CD4-positive, alpha-beta T cell treated with Interleukin-15 for 4 hours (primary cell): Measurements from ENCODE around the gene PTGFR.

Experiments
- DNase-seq: peaks from one replicate; pipeline ENCODE4 v3.0.0-alpha.2; 2020; ENCODE audit warnings: low spot score

The PTGFR gene

GRCh38 chr1:78490861-78491450, at the start of gene PTGFR:
Gene PTGFR, plus strand, starts transcription at chr1:78490974. Its CDS starts 1,770 bp downstream, at chr1:78492744.
- DNase-seq: no peak

GRCh38 chr1:78441921-78442320, 48.9 kb upstream of the PTGFR start:
- DNase-seq: no peak

DNA sequence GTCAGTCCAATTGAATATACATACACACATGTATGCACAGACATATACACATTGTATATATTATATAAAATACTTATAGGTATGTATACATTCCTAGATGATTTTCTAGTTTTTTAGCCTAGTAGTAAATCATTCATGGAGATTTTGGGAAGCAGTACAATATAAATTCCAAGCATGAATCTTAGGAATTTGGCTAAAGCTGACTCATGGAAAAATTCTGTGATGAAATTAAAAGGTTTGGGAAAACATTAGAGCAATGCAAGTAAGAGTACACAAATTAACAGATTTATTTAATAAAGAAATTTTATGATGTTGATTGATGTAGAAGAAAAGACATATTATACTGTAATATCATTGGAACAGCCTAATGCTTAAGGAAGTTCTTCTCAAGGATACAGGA, 43.7 kb upstream of the PTGFR start:
- DNase-seq: no peak

GRCh38 chr1:78464449-78464891, 26.3 kb upstream of the PTGFR start:
- no peak for DNase-seq

DNA sequence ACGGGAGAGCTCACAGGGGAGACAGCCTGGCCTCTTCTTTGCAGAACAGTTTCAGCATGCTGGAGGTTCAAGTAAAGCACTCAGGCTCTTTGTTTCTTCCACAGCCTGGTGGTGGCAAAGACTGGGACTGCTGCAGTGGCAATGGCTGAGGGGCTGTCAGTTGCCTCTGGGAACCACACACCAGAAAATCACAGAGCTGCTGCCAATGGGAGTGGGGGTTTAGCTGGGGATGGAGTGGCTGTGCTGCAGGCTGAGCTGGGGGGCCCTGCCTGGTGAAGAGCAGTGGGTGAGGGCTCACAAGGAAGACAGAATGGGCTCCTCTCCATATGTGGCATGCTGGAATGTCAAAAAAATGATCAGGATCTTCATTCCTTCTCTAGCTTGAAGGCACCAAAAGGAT, 25.6 kb upstream of the PTGFR start:
- no peak for DNase-seq

GRCh38 chr1:78468521-78468920, 22.3 kb upstream of the PTGFR start:
- no peak for DNase-seq

DNA sequence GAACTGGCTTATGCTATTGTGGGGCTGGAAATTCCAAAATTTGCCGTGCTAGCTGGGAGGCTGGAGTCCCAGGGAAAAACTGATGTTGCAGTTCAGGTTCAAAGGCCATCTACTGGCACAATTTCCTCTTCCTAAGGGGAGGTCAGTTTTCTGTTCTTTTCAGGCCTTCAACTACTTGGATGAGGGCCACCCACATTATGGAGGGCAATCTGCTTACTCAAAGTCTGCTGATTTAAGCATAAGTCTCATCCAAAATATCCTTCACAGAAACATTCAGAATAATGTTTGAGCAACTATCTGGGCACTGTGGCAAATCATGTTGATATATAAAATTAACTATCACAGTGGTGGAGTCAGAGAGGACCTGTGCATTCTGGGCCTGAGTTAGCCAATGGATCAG, 21.2 kb upstream of the PTGFR start:
- DNase-seq: no peak

- no peak for DNase-seq
Observed at GRCh38 chr1:78471890-78472620, 18.7 kb upstream of the PTGFR start.

GRCh38 chr1:78472851-78473496, 17.8 kb upstream of the PTGFR start:
- no peak for DNase-seq

DNA sequence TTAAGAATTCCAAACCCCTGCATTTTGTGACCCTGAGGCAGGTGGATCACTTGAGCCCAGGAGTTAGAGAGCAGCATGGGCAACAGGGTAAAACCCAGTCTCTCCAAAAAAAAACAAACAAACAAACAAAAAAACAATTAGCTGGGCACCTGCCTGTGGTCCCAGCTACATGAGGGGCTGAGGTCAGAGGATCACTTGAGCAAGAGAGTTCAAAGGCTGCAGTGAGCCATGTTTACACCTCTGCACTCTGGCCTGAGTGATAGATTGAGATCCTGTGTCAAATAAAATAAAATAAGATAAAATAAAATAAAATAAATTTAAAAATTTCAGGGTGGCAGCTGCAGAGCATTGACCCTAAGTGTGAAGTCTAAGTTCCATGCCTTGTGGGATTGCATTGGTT, 16.7 kb upstream of the PTGFR start:
- DNase-seq: no peak

GRCh38 chr1:78475888-78476610, 14.7 kb upstream of the PTGFR start:
- DNase-seq: no peak

DNA sequence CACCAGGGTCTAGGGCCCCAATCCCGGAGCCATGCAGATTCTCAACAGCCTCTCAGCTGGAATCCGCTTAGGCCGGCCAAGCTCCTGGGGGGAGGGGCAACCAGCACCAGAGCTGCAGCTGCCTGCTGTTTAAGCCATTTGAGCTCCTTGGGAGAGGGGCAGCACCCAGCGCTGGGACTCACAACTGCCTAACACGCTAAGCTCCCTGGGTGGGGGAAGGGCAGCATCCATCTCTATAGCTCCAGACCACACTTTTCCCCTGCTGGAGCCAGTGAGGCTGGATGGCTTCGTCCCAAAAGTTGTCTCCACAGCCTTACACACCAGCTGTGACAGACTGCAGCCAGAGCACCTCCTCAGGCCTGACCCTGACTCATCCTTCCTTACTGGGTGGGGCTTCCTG, 6.9 kb upstream of the PTGFR start:
- DNase-seq: no peak

DNA sequence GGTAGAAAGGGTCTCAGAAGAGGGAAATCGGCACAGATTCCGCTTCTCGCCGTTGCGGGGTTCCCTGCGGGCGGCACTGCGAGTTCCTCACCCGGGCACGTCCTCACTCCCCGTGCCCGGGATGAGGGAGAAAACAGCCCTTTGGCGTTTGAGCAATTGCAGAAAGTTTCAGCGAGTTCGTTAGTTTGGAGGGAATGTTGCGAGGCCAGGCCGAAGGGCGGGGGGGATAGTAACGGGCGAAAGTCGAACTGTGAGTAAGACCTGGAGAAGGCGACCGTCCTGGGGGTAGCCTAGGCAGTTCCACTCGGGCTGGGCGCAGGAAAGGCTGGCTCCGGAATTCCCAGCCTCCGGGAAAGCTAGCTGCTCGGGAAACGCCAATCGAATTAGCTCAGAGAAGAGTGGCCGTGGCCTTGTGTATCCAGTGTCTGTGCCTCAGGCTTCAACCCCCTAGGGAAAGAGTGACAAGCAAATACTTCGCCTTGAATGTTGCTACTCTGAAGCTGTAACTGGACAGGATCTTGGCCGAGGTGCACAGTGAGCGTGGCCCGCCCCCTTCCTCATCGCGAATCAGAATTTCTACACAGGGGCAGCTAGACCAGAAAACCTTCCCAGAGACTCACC, 787 bp downstream of the PTGFR start:
- no peak for DNase-seq

GRCh38 chr1:78492386-78492950, 1.7 kb downstream of the PTGFR start:
- DNase-seq: no peak

DNA sequence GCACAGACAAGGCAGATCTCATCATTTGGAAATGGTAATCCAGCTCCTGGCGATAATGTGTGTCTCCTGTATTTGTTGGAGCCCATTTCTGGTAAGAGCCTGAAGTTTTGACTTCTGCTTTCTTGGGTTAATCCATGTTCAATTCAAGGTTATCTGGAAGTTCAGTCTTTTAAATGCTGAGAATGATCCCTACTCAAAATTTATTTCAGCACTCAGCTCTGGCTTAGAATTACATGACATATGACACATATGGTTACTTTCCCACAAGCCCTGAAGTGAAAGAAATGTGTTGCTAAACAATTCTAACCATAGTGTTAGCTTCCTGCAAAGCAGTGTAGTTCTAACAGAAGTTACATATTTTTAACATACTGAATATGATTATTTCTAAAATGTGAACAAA, 2.7 kb downstream of the PTGFR start:
- no peak for DNase-seq

DNA sequence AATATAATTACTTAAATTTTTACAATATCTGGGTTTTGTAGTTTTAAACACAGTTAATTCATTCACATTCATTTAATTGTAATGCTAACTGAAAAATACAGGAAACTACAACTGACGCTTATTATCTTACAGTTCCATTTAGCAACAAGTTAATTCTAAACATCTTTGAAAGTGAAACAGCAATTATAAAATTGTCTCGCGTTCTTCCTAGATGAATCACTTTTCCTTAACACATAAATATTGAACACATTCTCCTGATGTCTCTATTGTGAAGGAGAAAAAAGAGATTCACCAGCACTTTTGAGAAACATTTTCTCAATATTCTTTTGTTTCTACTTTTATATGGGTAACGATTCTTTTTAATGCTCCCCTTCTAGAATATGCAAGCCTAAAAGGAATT, 6.4 kb downstream of the PTGFR start:
- no peak for DNase-seq

DNA sequence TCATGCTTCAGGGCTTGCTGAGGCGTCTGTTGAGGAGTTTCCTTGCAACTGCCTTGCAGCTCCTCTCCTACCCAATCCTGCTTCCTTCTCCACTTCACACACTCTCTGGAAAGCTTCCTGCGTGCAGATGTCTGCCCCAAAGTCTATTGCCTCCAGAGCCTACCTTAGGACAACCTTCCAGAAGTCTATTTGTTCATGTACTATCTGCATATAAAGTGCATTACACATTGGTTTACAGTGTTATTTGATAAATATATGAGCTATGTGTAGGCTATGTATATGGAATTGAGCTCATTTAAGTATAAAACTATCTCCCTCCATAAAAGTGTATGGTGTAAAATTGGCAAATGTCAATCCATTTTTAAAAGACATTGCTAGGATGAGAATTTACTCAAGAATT, 9.8 kb downstream of the PTGFR start:
- DNase-seq: no peak

DNA sequence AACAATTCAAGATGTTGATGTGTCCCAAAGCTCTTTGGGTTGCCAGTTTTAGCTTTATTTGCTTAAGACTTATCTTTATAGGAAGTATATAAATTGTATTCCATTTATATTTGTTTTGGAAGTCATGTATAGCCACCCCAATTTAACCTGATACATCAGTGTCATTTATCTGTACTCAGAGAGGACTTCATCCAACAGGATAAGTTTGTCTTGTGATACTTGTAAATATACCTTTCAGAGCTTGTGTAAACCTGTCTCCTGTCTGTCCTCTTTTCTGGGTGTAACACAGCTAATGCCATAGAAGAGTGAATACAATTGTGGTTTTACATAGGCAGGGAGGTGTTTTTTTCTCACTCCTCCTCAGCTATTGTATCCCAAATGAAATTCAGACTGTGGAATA, 10.4 kb downstream of the PTGFR start:
- DNase-seq: no peak

GRCh38 chr1:78511334-78511733, 20.6 kb downstream of the PTGFR start:
- no peak for DNase-seq

GRCh38 chr1:78516716-78517115, 25.9 kb downstream of the PTGFR start:
- DNase-seq: no peak

GRCh38 chr1:78519446-78519845, 28.7 kb downstream of the PTGFR start:
- no peak for DNase-seq

GRCh38 chr1:78520216-78520615, 29.4 kb downstream of the PTGFR start:
- no peak for DNase-seq
